Skeletal muscle cell (primary cell): ENCODE measurements around the gene APOD.
A peak's percentile ranks its signal among the peaks of the same experiment; 100 is the strongest.
"Not testable (repeated sequence)": the region's sequence is repeated elsewhere in the genome, so short reads cannot be mapped to it uniquely, and the experiment has no call there.

Experiments used
- DNase-seq: peaks from one replicate; pipeline ENCODE4 v3.0.0-alpha.2; 2010; ENCODE audit warnings: low read depth
- H3K4me3 ChIP-seq: 2 replicates; pipeline ENCODE4 v1.5.1; 2011; ENCODE audit warnings: low read depth, mild to moderate bottlenecking, control low read depth, low read length, moderate library complexity

APOD gene

GRCh38 chr3:195583831-195584542 lies at the start of gene APOD:
Gene APOD (minus strand): TSS chr3:195583940. CDS start chr3:195579461, 4,479 bp downstream.
- DNase-seq, result peak; percentile 39

GRCh38 chr3:195633351-195633750 lies 49.6 kb upstream of the APOD start:
- DNase-seq, H3K4me3 ChIP-seq: not testable (repeated sequence)

More at GRCh38 chr3:195583831-195584542, at the start of gene APOD:
- no peak within 1 kb of the TSS for H3K4me3 ChIP-seq

- H3K4me3 ChIP-seq, DNase-seq: not testable (repeated sequence)
Measured at GRCh38 chr3:195632501-195633185, 48.9 kb upstream of the APOD start.

GRCh38 chr3:195632046-195632445 lies 48.3 kb upstream of the APOD start:
- not testable (repeated sequence) for H3K4me3 ChIP-seq, DNase-seq

GRCh38 chr3:195630938-195631495 lies 47.3 kb upstream of the APOD start:
- not testable (repeated sequence) for H3K4me3 ChIP-seq, DNase-seq

- not testable (repeated sequence) for DNase-seq, H3K4me3 ChIP-seq
Measured at GRCh38 chr3:195630086-195630917, 46.6 kb upstream of the APOD start.

GRCh38 chr3:195629682-195630081 lies 45.9 kb upstream of the APOD start:
- H3K4me3 ChIP-seq, DNase-seq: not testable (repeated sequence)

GRCh38 chr3:195628386-195628920 lies 44.7 kb upstream of the APOD start:
- not testable (repeated sequence) for H3K4me3 ChIP-seq, DNase-seq

GRCh38 chr3:195627515-195628385 lies 44.0 kb upstream of the APOD start:
- H3K4me3 ChIP-seq, DNase-seq: not testable (repeated sequence)

- not testable (repeated sequence) for DNase-seq, H3K4me3 ChIP-seq
Measured at GRCh38 chr3:195624603-195625560, 41.1 kb upstream of the APOD start.

- not testable (repeated sequence) for H3K4me3 ChIP-seq, DNase-seq
Measured at GRCh38 chr3:195624171-195624570, 40.4 kb upstream of the APOD start.

- not testable (repeated sequence) for H3K4me3 ChIP-seq
Measured at GRCh38 chr3:195623217-195623965, 39.7 kb upstream of the APOD start.

GRCh38 chr3:195622523-195623170 lies 38.9 kb upstream of the APOD start:
- not testable (repeated sequence) for DNase-seq, H3K4me3 ChIP-seq

More at GRCh38 chr3:195623217-195623965, 39.7 kb upstream of the APOD start:
- DNase-seq, result not testable (repeated sequence)

- H3K4me3 ChIP-seq, DNase-seq: not testable (repeated sequence)
Measured at GRCh38 chr3:195622012-195622411, 38.3 kb upstream of the APOD start.

GRCh38 chr3:195621095-195621494 lies 37.4 kb upstream of the APOD start:
- not testable (repeated sequence) for DNase-seq, H3K4me3 ChIP-seq

- DNase-seq, H3K4me3 ChIP-seq: not testable (repeated sequence)
Measured at GRCh38 chr3:195620476-195620875, 36.7 kb upstream of the APOD start.
